IPS-18c (cell line): ENCODE data around the gene RSPH10B2.
"Not testable (repeated sequence)": the region's sequence is repeated elsewhere in the genome, so short reads cannot be mapped to it uniquely, and the experiment has no call there.

Experiments
- H3K4me3 ChIP-seq: 2 replicates; pipeline ENCODE4 v1.7.0; 2013; ENCODE audit warnings: low read depth, mild to moderate bottlenecking, low read length, moderate library complexity; ENCODE audit not compliant: insufficient read depth
- H3K9me3 ChIP-seq: one replicate; pipeline ENCODE4 v1.6.1; 2013; ENCODE audit warnings: mild to moderate bottlenecking, low read length, moderate library complexity; ENCODE audit not compliant: control insufficient read depth, insufficient read depth

The RSPH10B2 gene

GRCh38 chr7:6753964-6754363 is at the start of gene RSPH10B2:
Gene RSPH10B2, plus strand, starts transcription at chr7:6754103. Its CDS starts 3,575 bp downstream, at chr7:6757678.
- not testable (repeated sequence) for H3K9me3 ChIP-seq, H3K4me3 ChIP-seq

- Histone ChIP-seq H3K9me3 (peaks cover 3% of the 10 kb centered on the region), H3K4me3 (peak overlapping the region; percentile 75)
These were observed 47.8 kb upstream of the RSPH10B2 start for GRCh38 chr7:6705959-6706665.

- H3K4me3 ChIP-seq, result peak within 1 kb of the TSS; percentile 75
- H3K9me3 ChIP-seq, result peaks cover 2% of the 10 kb centered on the region
These were observed 47.1 kb upstream of the RSPH10B2 start, which contains the start of gene ZNF12 for GRCh38 chr7:6706666-6707407. Gene ZNF12, minus strand, starts transcription at chr7:6706947. Its CDS starts 1,774 bp downstream, at chr7:6705173.

GRCh38 chr7:6708304-6708703 is 45.6 kb upstream of the RSPH10B2 start:
- Histone ChIP-seq H3K9me3 (no peaks in the 10 kb centered on the region), H3K4me3 (no peak overlapping the region)

- no peak overlapping the region for H3K4me3 ChIP-seq
- H3K9me3 ChIP-seq, result no peaks in the 10 kb centered on the region
These were observed 44.1 kb upstream of the RSPH10B2 start for GRCh38 chr7:6709808-6710207.

GRCh38 chr7:6714360-6714759 is 39.5 kb upstream of the RSPH10B2 start:
- Histone ChIP-seq H3K4me3 (no peak overlapping the region), H3K9me3 (no peaks in the 10 kb centered on the region)

- not testable (repeated sequence) for H3K9me3 ChIP-seq, H3K4me3 ChIP-seq
These were observed 38.0 kb upstream of the RSPH10B2 start for GRCh38 chr7:6715898-6716297.

GRCh38 chr7:6718124-6718523 is 35.8 kb upstream of the RSPH10B2 start:
- Histone ChIP-seq H3K4me3 (no peak overlapping the region), H3K9me3 (no peaks in the 10 kb centered on the region)

GRCh38 chr7:6724351-6724750 is 29.6 kb upstream of the RSPH10B2 start:
- H3K9me3 ChIP-seq, H3K4me3 ChIP-seq: not testable (repeated sequence)

- H3K4me3 ChIP-seq, result no peak overlapping the region
- peaks cover 3% of the 10 kb centered on the region for H3K9me3 ChIP-seq
These were observed 28.9 kb upstream of the RSPH10B2 start for GRCh38 chr7:6725003-6725402.

- H3K9me3 ChIP-seq, H3K4me3 ChIP-seq: not testable (repeated sequence)
These were observed 27.6 kb upstream of the RSPH10B2 start for GRCh38 chr7:6726341-6726740.

- peaks cover 3% of the 10 kb centered on the region for H3K9me3 ChIP-seq
- H3K4me3 ChIP-seq, result no peak overlapping the region
These were observed 26.2 kb upstream of the RSPH10B2 start for GRCh38 chr7:6727663-6728062.

- H3K4me3 ChIP-seq, result peak overlapping the region; percentile 36; the same call in 1 of the 2 replicates
- H3K9me3 ChIP-seq, result not testable (repeated sequence)
These were observed 24.9 kb upstream of the RSPH10B2 start for GRCh38 chr7:6728893-6729491.

GRCh38 chr7:6729492-6730342 is 24.2 kb upstream of the RSPH10B2 start:
- Histone ChIP-seq H3K4me3 (peak overlapping the region; percentile 94), H3K9me3 (peaks cover 3% of the 10 kb centered on the region)

- Histone ChIP-seq H3K9me3 (peaks cover 3% of the 10 kb centered on the region), H3K4me3 (peak overlapping the region; percentile 94)
These were observed 23.6 kb upstream of the RSPH10B2 start for GRCh38 chr7:6730343-6730633.

- H3K4me3 ChIP-seq, H3K9me3 ChIP-seq: not testable (repeated sequence)
These were observed 15.5 kb upstream of the RSPH10B2 start for GRCh38 chr7:6738415-6738814.

GRCh38 chr7:6744410-6745100 is 9.3 kb upstream of the RSPH10B2 start:
- H3K9me3 ChIP-seq, H3K4me3 ChIP-seq: not testable (repeated sequence)
